ENCODE data around the gene RPS6KB2.
"Not testable (repeated sequence)": the region's sequence is repeated elsewhere in the genome, so short reads cannot be mapped to it uniquely, and the experiment has no call there.

RPS6KB2 gene

GRCh38 chr11:67410984-67411784 is 17.1 kb upstream of the RPS6KB2 start:
- DNase-seq = no peak

DNA sequence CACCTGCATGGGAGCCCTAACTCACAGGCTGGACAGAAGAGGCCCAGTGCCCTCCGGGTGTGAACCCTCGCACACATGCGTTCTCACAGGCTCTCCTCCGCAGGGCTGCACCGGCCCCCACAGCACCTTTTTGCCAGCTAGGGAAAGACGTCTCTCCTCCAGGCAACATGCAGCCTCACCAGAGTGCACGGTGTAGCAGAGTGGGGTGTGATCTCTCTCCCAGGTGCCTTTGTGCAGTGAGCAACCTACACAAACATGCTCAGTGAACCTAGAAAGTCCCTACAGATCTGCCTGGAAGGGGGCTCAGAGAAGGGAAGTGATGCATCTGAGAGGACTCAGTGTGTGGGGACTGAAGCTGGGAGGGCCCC is 16.5 kb upstream of the RPS6KB2 start:
- no peak for DNase-seq

DNA sequence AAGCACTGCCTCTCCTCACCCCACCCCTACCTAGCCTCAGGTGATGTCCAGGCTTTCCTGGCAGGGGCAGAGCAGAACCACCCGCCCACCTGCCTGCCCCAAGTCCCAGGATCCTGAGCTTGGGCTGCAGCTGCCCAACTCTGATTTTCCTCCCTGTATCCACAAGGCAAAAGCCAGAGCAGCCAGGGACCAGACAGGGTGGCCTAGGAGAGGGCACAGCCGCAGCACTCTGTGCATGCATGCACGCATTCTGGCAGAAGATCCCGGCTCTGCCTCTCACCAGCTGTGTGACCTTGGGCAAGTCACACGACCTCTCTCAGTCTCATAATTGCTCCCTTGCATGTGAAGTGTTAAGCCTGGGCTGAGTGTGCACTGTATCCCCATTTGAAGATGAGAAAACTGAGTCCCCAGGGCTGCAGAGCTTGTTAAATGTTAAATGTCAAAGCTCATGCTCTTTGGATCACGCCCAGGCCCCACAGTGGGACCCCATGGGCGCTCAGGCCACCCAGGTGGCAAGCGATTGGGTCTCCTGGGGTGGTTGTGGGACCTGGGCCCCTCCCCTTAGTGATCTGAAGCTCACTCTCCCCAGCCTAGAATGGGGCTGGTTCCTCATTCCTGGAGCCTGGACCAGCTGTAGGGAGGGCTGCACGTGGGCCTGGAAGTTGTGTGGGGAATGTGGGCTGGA is 15.7 kb upstream of the RPS6KB2 start:
- DNase-seq = no peak

- DNase-seq = no peak
These were observed 14.9 kb upstream of the RPS6KB2 start for GRCh38 chr11:67413266-67413849.

GRCh38 chr11:67415501-67416304 is 12.6 kb upstream of the RPS6KB2 start, which contains the start of gene CARNS1:
CARNS1 (plus strand) TSS chr11:67415678; CDS start chr11:67416200, 522 bp downstream.
- no peak for DNase-seq

DNA sequence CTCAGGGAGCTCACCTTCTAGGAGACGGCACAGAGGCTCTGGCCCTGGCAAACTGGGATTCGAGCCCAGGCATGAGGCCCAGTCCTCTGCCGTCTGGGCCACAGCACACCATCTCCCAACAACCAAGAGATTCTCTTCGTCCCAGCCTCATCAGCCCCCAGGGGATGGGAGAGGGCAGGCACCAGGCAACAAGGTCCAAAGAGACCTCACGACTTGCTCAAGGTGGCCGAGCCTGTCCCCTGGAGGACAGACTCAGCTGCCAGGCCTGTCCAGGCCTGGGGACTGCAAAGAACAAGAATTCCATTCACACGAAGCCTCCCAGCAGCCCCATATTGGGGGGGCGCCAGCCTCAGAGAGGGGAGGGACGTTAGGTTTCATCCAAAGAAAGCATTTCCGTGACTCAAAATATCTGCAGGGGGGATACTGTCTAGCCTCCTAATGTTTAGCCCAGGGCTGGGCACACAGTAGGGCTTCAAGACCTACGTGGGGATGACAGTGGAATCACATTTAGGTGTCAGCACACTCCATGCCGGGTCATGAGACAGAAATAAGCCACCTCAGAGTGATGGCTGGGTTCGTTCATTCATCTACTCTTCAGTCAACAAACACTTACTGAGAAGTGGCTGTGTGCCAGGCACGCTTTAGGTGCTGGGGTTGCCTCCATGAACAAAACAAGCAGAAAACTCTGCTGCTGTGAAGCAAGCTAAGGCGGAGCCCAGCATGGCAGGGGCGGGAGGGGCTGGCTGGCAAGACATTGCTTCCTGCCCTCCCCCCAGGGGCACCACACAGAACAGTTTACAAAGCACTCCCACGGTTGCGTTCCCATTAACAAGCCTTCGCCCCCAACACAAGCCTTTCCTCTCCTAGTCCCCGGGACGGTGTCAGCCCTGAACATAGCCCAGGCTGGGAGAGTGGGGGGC is 11.6 kb upstream of the RPS6KB2 start:
- peak; percentile 67 for DNase-seq

- DNase-seq = no peak
These were observed 10.9 kb upstream of the RPS6KB2 start for GRCh38 chr11:67417425-67417824.

DNA sequence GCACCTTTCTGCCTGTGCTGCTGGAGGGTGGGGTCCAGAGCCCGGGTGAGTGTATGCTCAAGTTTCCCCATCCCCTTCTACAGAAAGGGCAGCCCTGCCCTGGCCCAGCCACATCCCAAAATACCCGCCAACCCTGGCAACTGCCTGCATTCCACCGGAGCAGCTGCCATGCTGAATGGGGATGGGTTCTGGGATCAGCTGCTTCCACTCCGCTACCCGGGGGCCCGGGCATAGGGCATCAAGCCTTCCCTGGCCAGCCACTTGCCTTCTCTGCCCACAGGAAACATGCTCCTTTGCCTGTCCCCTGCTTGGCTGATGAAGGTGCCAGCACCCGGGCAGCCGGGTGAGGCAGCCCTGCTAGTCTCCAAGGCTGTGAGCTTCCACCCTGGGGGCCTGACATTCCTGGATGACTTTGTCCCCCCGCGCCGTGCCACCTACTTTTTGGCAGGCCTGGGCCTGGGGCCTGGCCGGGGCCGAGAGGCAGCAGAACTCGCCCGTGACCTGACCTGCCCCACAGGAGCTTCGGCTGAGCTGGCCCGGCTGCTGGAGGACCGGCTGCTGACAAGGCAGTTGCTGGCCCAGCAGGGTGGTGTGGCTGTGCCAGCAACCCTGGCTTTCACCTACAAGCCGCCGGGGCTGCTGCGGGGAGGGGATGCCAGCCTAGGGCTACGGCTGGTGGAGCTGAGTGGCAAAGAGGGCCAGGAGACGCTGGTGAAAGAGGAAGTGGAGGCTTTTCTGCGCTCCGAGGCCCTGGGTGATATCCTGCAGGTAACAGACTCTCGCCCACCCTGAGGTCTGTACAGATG is 9.6 kb upstream of the RPS6KB2 start:
- DNase-seq = peak; percentile 71

- peak; percentile 63 for DNase-seq
These were observed 8.8 kb upstream of the RPS6KB2 start for GRCh38 chr11:67419325-67420049.

- DNase-seq = peak; percentile 65
These were observed 8.1 kb upstream of the RPS6KB2 start for GRCh38 chr11:67420147-67420645.

DNA sequence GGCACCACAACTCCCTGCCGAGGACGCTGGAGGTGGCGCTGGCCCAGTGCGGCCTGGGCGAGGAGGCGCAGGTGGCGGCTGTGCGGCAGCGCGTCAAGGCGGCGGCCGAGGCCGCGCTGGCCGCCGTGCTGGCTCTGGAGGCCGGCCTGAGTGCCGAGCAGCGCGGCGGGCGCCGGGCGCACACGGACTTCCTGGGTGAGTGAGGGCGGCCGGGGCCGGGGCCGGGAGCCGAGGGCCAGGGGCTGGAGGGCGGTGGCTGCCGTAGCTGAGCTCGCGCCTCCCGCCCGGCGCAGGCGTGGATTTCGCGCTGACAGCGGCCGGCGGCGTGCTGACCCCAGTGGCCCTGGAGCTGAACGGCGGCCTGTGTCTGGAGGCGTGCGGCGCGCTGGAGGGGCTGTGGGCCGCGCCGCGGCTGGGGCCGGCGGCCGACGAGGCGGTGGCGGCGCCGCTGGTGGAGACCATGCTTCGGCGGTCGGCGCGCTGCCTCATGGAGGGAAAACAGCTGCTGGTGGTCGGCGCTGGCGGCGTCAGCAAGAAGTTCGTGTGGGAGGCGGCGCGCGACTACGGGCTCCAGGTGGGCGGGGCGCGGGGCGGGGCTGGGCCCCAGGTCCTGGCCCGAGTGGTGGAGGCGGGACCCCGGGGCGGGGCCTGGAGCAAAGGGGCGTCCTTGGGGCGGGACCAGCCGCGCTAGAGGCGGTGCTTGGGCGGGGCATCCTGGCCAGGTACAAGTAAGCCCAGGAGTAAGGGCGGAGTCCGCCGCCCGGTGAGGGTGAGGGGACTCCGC is 7.5 kb upstream of the RPS6KB2 start:
- DNase-seq = peak; percentile 100

GRCh38 chr11:67421430-67422031 is 6.8 kb upstream of the RPS6KB2 start:
- no peak for DNase-seq

GRCh38 chr11:67422891-67423290 is 5.4 kb upstream of the RPS6KB2 start:
- no peak for DNase-seq

DNA sequence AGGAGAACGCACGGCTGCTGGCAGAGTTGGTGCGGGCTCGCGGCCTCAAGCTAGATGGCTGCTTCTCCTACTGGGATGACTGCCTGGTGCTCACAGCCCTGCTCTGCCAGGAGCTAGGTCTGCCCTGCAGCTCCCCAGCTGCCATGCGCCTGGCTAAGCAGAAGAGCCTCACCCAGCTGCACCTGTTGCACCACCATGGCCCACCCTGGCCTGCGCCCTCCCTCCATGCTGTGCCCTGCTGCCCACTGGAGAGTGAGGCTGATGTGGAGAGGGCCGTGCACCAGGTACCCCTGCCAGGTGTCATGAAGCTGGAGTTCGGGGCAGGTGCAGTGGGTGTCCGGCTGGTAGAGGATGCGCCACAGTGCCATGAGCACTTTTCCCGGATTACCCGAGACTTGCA is 4.8 kb upstream of the RPS6KB2 start:
- DNase-seq = no peak

GRCh38 chr11:67423891-67424613 is 4.2 kb upstream of the RPS6KB2 start:
- no peak for DNase-seq

- not testable (repeated sequence) for DNase-seq
These were observed 882 bp upstream of the RPS6KB2 start for GRCh38 chr11:67427364-67427859.

- no peak for DNase-seq
These were observed 859 bp downstream of the RPS6KB2 start for GRCh38 chr11:67429038-67429668.
